Calu3 (cell line): ENCODE data around the gene CFAP65. TPM values are rescaled to one million over a fixed set of nuclear protein-coding genes. Genes with fewer than 3 reads are reported as not detected.

ENCODE experiments used
- BruUV-seq: library from RNA; stranded (reverse); fragments of 400-500 nt; replicated peaks from 2 replicates; lab custom pipeline; 2021; lab: Mats Ljungman, UMichigan
- CTCF ChIA-PET: fragments of 300-600 bp; sonication (Branson Sonifier 250); formaldehyde crosslinking; loops from one replicate; lab custom pipeline; 2022; ENCODE audit warnings: antibody characterized with exemption; lab: Charles Lee
- DNase-seq: peaks from one replicate; pipeline ENCODE4 v3.0.0; 2022
- H3K27ac Mint-ChIP-seq: one replicate; pipeline ENCODE4 v1.8.0; 2022; ENCODE audit warnings: mixed read lengths; ENCODE audit not compliant: unreplicated experiment
- H3K27me3 Mint-ChIP-seq: one replicate; pipeline ENCODE4 v1.8.0; 2022; ENCODE audit warnings: mixed read lengths; ENCODE audit not compliant: unreplicated experiment
- H3K36me3 Mint-ChIP-seq: one replicate; pipeline ENCODE4 v1.8.0; 2022; ENCODE audit warnings: mild to moderate bottlenecking, moderate library complexity, mixed read lengths; ENCODE audit not compliant: insufficient read depth, unreplicated experiment
- H3K4me1 Mint-ChIP-seq: one replicate; pipeline ENCODE4 v1.8.0; 2022; ENCODE audit warnings: mild to moderate bottlenecking, low read depth, mixed read lengths; ENCODE audit not compliant: unreplicated experiment
- H3K4me3 Mint-ChIP-seq: one replicate; pipeline ENCODE4 v1.8.0; 2022; ENCODE audit warnings: mild to moderate bottlenecking, low read depth, moderate library complexity, mixed read lengths; ENCODE audit not compliant: unreplicated experiment
- H3K9me3 Mint-ChIP-seq: one replicate; pipeline ENCODE4 v1.8.0; 2022; ENCODE audit warnings: low read depth, mixed read lengths; ENCODE audit not compliant: unreplicated experiment
- CTCF ChIP-seq: fragments of 200-600 bp; IDR thresholded peaks from one replicate; pipeline ENCODE4 v1.8.0; 2022; ENCODE audit warnings: antibody characterized with exemption; ENCODE audit not compliant: unreplicated experiment
- intact Hi-C: fragments of 100-400 bp; cut with micrococcal nuclease; formaldehyde crosslinking; loops from one replicate; pipeline ENCODE4 v1.10.0; 2022; ENCODE audit not compliant: unreplicated experiment
- total RNA-seq: library from RNA; stranded (reverse); gene quantifications from 2 replicates; pipeline ENCODE4 v1.2.3, GENCODE V29; 2022

Gene CFAP65
- total RNA-seq, 1 experiment from 2014 or later, result 0.68 TPM

DNA sequence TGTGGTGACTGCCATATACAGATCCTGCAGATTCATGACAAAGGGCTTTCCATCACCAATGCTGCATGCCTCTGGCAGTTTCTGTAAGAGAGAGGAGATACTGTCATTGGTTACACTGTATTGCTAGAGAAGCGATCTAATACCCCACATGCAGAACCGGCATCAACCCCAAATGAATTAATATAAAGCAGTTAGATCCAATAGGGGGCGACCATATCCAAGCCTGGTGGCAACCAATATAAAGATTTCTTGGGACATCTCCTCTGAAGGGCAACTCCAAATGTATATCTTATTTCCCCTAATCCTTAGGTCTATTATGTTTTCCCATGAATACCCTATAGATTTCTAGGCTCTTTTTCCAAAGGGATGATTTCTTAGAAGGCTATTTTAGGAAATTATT is 36.8 kb upstream of the CFAP65 start:
- TF ChIP-seq CTCF, result no peak
- CTCF ChIA-PET, result no interaction called here
- Mint-ChIP-seq H3K9me3 (no peaks in the 10 kb centered on the region), H3K27ac (no peak overlapping the region), H3K4me3 (no peak overlapping the region), H3K27me3 (no peaks in the 10 kb centered on the region), H3K4me1 (peaks cover 28% of the 10 kb centered on the region), H3K36me3 (no peaks in the 10 kb centered on the region)
- BruUV-seq, result no TSS peak
- intact Hi-C loops, result no loop called here
- DNase-seq, result no peak

DNA sequence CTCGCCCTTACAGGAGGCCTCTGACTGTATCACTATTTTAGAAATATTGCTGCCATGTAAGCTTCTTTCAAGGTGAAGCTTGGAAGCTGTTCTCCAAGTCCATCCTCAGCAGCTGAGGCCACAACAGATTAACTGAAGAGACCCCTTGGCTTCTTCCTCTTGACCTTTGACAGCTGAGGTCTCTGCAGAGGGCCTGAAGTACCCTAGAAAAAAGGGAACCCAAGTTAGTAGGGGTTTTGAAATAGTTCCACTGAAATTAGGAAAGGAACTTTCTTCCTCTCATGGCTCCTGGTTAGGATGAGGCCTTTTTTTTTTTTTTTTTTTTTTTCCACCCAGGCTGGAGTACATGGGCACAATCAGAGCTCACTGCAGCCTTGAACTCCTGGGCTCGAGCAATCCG is 34.9 kb upstream of the CFAP65 start:
- no peak for TF ChIP-seq CTCF
- intact Hi-C loops, result no loop called here
- H3K4me1 Mint-ChIP-seq, result peaks cover 22% of the 10 kb centered on the region
- no peak overlapping the region for H3K4me3 Mint-ChIP-seq
- H3K9me3 Mint-ChIP-seq, result no peaks in the 10 kb centered on the region
- no peaks in the 10 kb centered on the region for H3K36me3 Mint-ChIP-seq
- no peak for DNase-seq
- H3K27me3 Mint-ChIP-seq, result no peaks in the 10 kb centered on the region
- H3K27ac Mint-ChIP-seq, result no peak overlapping the region
- CTCF ChIA-PET, result interaction anchor here (0.6 kb wide), 2 partner anchors 11 to 80 kb away, joined by 3 to 4 read pairs; no protein-coding TSS in a partner anchor
- no TSS peak for BruUV-seq

GRCh38 chr2:219073413-219074129 is 32.3 kb upstream of the CFAP65 start:
- Mint-ChIP-seq H3K36me3 (no peaks in the 10 kb centered on the region), H3K9me3 (no peaks in the 10 kb centered on the region), H3K4me3 (no peak overlapping the region), H3K27me3 (no peaks in the 10 kb centered on the region), H3K4me1 (peaks cover 24% of the 10 kb centered on the region), H3K27ac (no peak overlapping the region)
- intact Hi-C loops, result loop anchor here (5.0 kb wide), 1 partner anchor 49 kb away; no protein-coding TSS in a partner anchor
- peak; percentile 58 for DNase-seq
- TF ChIP-seq CTCF, result peak; percentile 77
- BruUV-seq, result no TSS peak
- CTCF ChIA-PET, result interaction anchor here (0.8 to 3.3 kb wide), 8 partner anchors 12 to 81 kb away, joined by 3 to 17 read pairs (median 7); partner anchors contain the start of gene IHH

GRCh38 chr2:219072741-219073250 is 31.5 kb upstream of the CFAP65 start:
- CTCF ChIA-PET, result interaction anchor here (0.8 to 3.3 kb wide), 10 partner anchors 9 to 82 kb away, joined by 3 to 17 read pairs (median 6); partner anchors contain the start of gene IHH
- H3K27me3 Mint-ChIP-seq, result no peaks in the 10 kb centered on the region
- BruUV-seq, result no TSS peak
- H3K4me3 Mint-ChIP-seq, result no peak overlapping the region
- H3K9me3 Mint-ChIP-seq, result no peaks in the 10 kb centered on the region
- H3K27ac Mint-ChIP-seq, result no peak overlapping the region
- TF ChIP-seq CTCF, result no peak
- H3K36me3 Mint-ChIP-seq, result no peaks in the 10 kb centered on the region
- H3K4me1 Mint-ChIP-seq, result peaks cover 24% of the 10 kb centered on the region
- no peak for DNase-seq
- intact Hi-C loops, result loop anchor here (5.0 kb wide), 1 partner anchor 50 kb away; no protein-coding TSS in a partner anchor
